ENCODE measurements around the gene PLEKHJ1.
A peak's percentile ranks its signal among the peaks of the same experiment; 100 is the strongest.

DNA sequence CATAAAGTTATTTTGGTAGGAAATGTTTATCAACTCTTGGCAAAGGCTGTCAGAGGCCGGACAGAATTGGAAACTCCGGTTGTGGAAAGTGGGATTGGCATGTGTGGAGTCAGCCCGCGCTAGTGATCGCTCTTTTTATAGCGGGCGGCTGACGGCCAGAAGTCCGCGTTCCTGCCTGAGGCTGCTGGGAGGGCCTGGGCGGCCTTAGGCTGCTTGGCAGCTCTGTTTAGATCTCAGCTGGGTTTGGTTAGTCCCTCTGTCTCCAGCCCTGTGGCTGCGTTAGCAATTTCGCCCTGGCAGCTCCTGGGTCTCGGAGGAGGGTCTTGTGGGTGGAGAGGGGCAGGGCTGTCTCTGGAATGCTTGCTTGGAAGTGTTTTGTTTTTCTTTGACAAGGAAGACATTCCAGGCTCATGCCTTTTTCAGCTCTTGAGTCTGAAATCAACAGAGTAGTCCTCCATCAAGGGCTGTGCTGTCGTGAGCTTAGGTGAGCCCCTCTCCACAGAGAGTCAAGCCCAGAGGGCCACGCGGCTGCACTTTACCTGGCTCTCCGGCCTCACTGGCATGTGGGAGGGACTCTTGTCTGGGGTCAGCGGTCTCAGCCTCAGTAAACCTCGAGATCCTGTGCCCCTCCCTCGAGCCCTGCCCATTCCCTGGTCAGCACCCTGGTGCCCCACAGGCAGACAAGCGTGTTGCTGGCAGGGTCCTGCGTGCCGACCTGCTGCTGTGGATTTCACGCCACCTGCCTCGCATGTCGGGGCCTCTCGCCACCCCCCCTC lies 49.9 kb downstream of the PLEKHJ1 start:
- TF ChIP-seq, protein P1, sequence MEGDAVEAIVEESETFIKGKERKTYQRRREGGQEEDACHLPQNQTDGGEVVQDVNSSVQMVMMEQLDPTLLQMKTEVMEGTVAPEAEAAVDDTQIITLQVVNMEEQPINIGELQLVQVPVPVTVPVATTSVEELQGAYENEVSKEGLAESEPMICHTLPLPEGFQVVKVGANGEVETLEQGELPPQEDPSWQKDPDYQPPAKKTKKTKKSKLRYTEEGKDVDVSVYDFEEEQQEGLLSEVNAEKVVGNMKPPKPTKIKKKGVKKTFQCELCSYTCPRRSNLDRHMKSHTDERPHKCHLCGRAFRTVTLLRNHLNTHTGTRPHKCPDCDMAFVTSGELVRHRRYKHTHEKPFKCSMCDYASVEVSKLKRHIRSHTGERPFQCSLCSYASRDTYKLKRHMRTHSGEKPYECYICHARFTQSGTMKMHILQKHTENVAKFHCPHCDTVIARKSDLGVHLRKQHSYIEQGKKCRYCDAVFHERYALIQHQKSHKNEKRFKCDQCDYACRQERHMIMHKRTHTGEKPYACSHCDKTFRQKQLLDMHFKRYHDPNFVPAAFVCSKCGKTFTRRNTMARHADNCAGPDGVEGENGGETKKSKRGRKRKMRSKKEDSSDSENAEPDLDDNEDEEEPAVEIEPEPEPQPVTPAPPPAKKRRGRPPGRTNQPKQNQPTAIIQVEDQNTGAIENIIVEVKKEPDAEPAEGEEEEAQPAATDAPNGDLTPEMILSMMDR (IDR thresholded peaks at IDR 0.05): peak in 1 of 3 experiments; percentile 7
- TF ChIP-seq POLR2A (IDR thresholded peaks at IDR 0.05; ENCODE audit: low read depth) (no peak), POLR2AphosphoS5 (IDR thresholded peaks at IDR 0.05) (peak; percentile 62 to 88), EP300 (IDR thresholded peaks at IDR 0.05) (no peak)
